ENCODE results near the gene LRRD1. TPM values are rescaled to one million over a fixed set of nuclear protein-coding genes. Genes with fewer than 3 reads are reported as not detected.

The LRRD1 gene
- total and polyA plus RNA-seq, 2 of the 13 experiments (the other 11 are each of a cell fraction or from before 2014, with no cell fraction given) = 0.03 TPM; not detected in 1

DNA sequence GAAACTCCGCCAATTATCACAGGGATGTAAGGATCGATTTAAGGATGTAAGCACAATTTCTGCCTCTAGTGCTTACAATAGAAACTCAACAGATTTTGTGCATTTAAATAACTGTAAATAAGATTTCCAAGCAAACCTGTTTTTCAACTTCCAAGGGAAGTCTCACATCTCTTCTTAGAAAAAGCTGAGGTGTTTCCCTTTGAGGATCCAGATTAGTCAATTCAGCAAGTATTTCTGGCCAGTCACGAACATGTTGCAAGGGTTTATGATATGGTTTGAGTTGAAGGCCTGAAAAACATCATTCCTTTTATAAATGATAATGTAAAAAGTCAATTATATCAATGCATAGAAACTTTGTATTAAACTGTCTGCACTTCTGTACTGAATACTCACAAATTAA, 42.8 kb upstream of the LRRD1 start:
- in situ Hi-C loops (cut with HindIII; ENCODE audit: extremely low pct_ligation_motif_present, low pct_unique_long_range_greater_than_20kb) (no loop called here), intact Hi-C loops (cut with micrococcal nuclease; ENCODE audit: unreplicated experiment) (no loop called here)
- ATAC-seq = no peak
- no TSS peak for BruUV-seq (replicated peaks)
- no peaks in the 10 kb centered on the region for H3K79me2 ChIP-seq (ENCODE audit: insufficient read depth, low read length)
- no peak overlapping the region for H3K27ac ChIP-seq (ENCODE audit: extremely low read length, insufficient read depth, low read length)
- H3K4me2 ChIP-seq (ENCODE audit: low read depth, low read length) = no peak overlapping the region
- TF ChIP-seq, protein P1, sequence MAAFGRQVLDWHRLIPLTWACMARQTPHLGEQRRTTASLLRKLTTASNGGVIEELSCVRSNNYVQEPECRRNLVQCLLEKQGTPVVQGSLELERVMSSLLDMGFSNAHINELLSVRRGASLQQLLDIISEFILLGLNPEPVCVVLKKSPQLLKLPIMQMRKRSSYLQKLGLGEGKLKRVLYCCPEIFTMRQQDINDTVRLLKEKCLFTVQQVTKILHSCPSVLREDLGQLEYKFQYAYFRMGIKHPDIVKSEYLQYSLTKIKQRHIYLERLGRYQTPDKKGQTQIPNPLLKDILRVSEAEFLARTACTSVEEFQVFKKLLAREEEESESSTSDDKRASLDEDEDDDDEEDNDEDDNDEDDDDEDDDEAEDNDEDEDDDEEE (CRISPR knock-in tag; IDR thresholded peaks at IDR 0.05) = no peak
- TF ChIP-seq, protein P2, sequence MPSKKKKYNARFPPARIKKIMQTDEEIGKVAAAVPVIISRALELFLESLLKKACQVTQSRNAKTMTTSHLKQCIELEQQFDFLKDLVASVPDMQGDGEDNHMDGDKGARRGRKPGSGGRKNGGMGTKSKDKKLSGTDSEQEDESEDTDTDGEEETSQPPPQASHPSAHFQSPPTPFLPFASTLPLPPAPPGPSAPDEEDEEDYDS (CRISPR knock-in tag; IDR thresholded peaks at IDR 0.05) = no peak
- TF ChIP-seq MAFK (conservative IDR thresholded peaks at IDR 0.05 in 1 of 2, IDR thresholded peaks at IDR 0.05 in 1 of 2; ENCODE audit: low read length in 2 of 2) = 0 out of 4 replicates have a peak, but pooled peaks have one; percentile 4 to 17
- H2AFZ ChIP-seq (ENCODE audit: low read length) = no peak overlapping the region
- POLR2A ChIA-PET = no interaction called here
- CTCF ChIA-PET (ENCODE audit: low intra/inter-chr PET ratio, low total read pairs) = no interaction called here
- no peaks in the 10 kb centered on the region for H4K20me1 ChIP-seq (ENCODE audit: insufficient read depth, low read length)
- no peak for FAIRE-seq
- no peak overlapping the region for H3K4me3 ChIP-seq (replicated peaks in 1 of 3; ENCODE audit: insufficient read depth in 1 of 3, low read depth in 2 of 3, low read length in 3 of 3)
- no peaks in the 10 kb centered on the region for H3K4me1 ChIP-seq (ENCODE audit: insufficient read depth, low read length)
- 97% methylated on average over 3 of the region's 3 CpGs for WGBS (ENCODE audit: low lambda C conversion rate)
- DNase-seq (ENCODE audit: low spot score) = no peak
- H3K9ac ChIP-seq (ENCODE audit: insufficient read depth, low read depth, low read length) = no peak overlapping the region
- H3K27me3 ChIP-seq (ENCODE audit: control insufficient read depth in 1 of 2, insufficient read depth in 2 of 2, low read length in 2 of 2) = no peaks in the 10 kb centered on the region
- peaks cover 8 to 58% of the 10 kb centered on the region in 2 experiments for H3K36me3 ChIP-seq (replicated peaks in 1 of 2; ENCODE audit: control insufficient read depth in 1 of 2, insufficient read depth in 2 of 2, low read length in 2 of 2)
- no peaks in the 10 kb centered on the region for H3K9me3 ChIP-seq (ENCODE audit: low read length)

DNA sequence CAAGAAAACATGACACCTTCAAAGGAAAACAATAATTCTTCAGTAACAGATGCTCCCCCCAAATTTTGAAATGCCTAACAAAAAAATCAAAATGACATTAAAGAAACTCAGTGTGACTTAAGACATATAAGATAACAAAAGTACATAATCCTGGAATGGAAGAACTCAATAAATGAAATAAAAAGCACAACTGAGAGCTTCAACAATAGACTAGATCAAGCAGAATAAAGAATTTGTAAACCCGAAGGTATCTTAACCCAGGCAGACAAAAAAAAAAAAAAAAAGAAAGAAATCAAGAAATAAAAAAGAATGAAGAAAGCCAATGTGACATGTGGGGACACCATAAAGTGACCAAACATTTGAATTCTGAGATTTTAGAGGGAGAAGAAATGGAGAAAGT, 27.7 kb upstream of the LRRD1 start:
- in situ Hi-C loops (cut with HindIII; ENCODE audit: extremely low pct_ligation_motif_present, low pct_unique_long_range_greater_than_20kb) = no loop called here
- H3K9me3 ChIP-seq (ENCODE audit: low read length) = no peaks in the 10 kb centered on the region
- DNase-seq (ENCODE audit: low spot score) (no peak), ATAC-seq (no peak), FAIRE-seq (no peak)
- TF ChIP-seq ZNF160 (CRISPR knock-in tag; IDR thresholded peaks at IDR 0.05) = peak; percentile 85
- TF ChIP-seq JUND (CRISPR knock-in tag; IDR thresholded peaks at IDR 0.05) = no peak
- BruUV-seq (replicated peaks) = no TSS peak
- ChIA-PET POLR2A (no interaction called here), CTCF (ENCODE audit: low intra/inter-chr PET ratio, low total read pairs) (no interaction called here)
- no peak overlapping the region for H3K27ac ChIP-seq (ENCODE audit: extremely low read length, insufficient read depth, low read length)
- WGBS (ENCODE audit: low lambda C conversion rate) = 97% methylated on average over 1 of the region's 1 CpG
- H3K27me3 ChIP-seq (ENCODE audit: control insufficient read depth in 1 of 2, insufficient read depth in 2 of 2, low read length in 2 of 2) = no peaks in the 10 kb centered on the region
- H3K4me2 ChIP-seq (ENCODE audit: low read depth, low read length) = no peak overlapping the region
- H3K9ac ChIP-seq (ENCODE audit: insufficient read depth, low read depth, low read length) = no peak overlapping the region
- intact Hi-C loops (cut with micrococcal nuclease; ENCODE audit: unreplicated experiment) = no loop called here
- no peak overlapping the region for H3K4me3 ChIP-seq (replicated peaks in 1 of 3; ENCODE audit: insufficient read depth in 1 of 3, low read depth in 2 of 3, low read length in 3 of 3)
- no peaks in the 10 kb centered on the region for H3K4me1 ChIP-seq (ENCODE audit: insufficient read depth, low read length)
- H2AFZ ChIP-seq (ENCODE audit: low read length) = no peak overlapping the region
- H3K36me3 ChIP-seq (replicated peaks in 1 of 2; ENCODE audit: control insufficient read depth in 1 of 2, insufficient read depth in 2 of 2, low read length in 2 of 2) = peaks cover 8 to 61% of the 10 kb centered on the region in 2 experiments
- no peaks in the 10 kb centered on the region for H3K79me2 ChIP-seq (ENCODE audit: insufficient read depth, low read length)
- H4K20me1 ChIP-seq (ENCODE audit: insufficient read depth, low read length) = no peaks in the 10 kb centered on the region

Data from HepG2 (cell line).